Stimulated activated naive CD4-positive, alpha-beta T cell (primary cell): ENCODE data around the gene LIFR.
"Not testable (repeated sequence)": the region's sequence is repeated elsewhere in the genome, so short reads cannot be mapped to it uniquely, and the experiment has no call there.

Experiments
- DNase-seq, 6 experiments: peaks; one replicate each; lab custom pipeline; 2025; lab: John Stamatoyannopoulos, UW

The LIFR gene

GRCh38 chr5:38556599-38557307 lies at the start of gene LIFR:
Gene LIFR (minus strand): TSS chr5:38556646. CDS start chr5:38530647, 25,999 bp downstream.
- peak in 5 of 6 experiments; percentile 1 to 44 (median 6) for DNase-seq

GRCh38 chr5:38605610-38606009 lies 49.2 kb upstream of the LIFR start:
- no peak for DNase-seq

- no peak for DNase-seq
Observed at GRCh38 chr5:38603691-38604090, 47.2 kb upstream of the LIFR start.

GRCh38 chr5:38602641-38603040 lies 46.2 kb upstream of the LIFR start:
- DNase-seq: no peak

GRCh38 chr5:38601863-38602298 lies 45.4 kb upstream of the LIFR start:
- no peak for DNase-seq

GRCh38 chr5:38601133-38601862 lies 44.9 kb upstream of the LIFR start:
- DNase-seq: no peak

GRCh38 chr5:38600329-38601045 lies 44.0 kb upstream of the LIFR start:
- no peak for DNase-seq

GRCh38 chr5:38599751-38600150 lies 43.3 kb upstream of the LIFR start:
- DNase-seq: not testable (repeated sequence)

GRCh38 chr5:38598994-38599617 lies 42.7 kb upstream of the LIFR start:
- no peak for DNase-seq

GRCh38 chr5:38598296-38598993 lies 42.0 kb upstream of the LIFR start:
- no peak for DNase-seq

GRCh38 chr5:38596981-38597380 lies 40.5 kb upstream of the LIFR start:
- DNase-seq: no peak

- no peak for DNase-seq
Observed at GRCh38 chr5:38595132-38595745, 38.8 kb upstream of the LIFR start.

GRCh38 chr5:38593959-38594358 lies 37.5 kb upstream of the LIFR start:
- DNase-seq: no peak

GRCh38 chr5:38591523-38591849 lies 35.0 kb upstream of the LIFR start:
- DNase-seq: no peak

GRCh38 chr5:38590838-38591522 lies 34.5 kb upstream of the LIFR start:
- DNase-seq: no peak

GRCh38 chr5:38589629-38590028 lies 33.2 kb upstream of the LIFR start:
- DNase-seq: no peak

- no peak for DNase-seq
Observed at GRCh38 chr5:38585816-38586215, 29.4 kb upstream of the LIFR start.

GRCh38 chr5:38583500-38583899 lies 27.1 kb upstream of the LIFR start:
- no peak for DNase-seq

- no peak for DNase-seq
Observed at GRCh38 chr5:38582975-38583319, 26.5 kb upstream of the LIFR start.

- DNase-seq: no peak
Observed at GRCh38 chr5:38582293-38582974, 26.0 kb upstream of the LIFR start.
